GM12875 (cell line): ENCODE results near the gene ZNF608.

Experiments
- H3K4me3 ChIP-seq: one replicate; pipeline ENCODE4 v1.5.1; 2011; ENCODE audit warnings: low read depth, low read length, control low read depth
- TF ChIP-seq, protein P1 (sequence below): IDR thresholded peaks from 2 replicates; pipeline ENCODE4 v1.5.1; 2011; ENCODE audit warnings: low read depth, mild to moderate bottlenecking, control low read depth, inconsistent platforms, low read length, moderate library complexity, borderline replicate concordance; ENCODE audit not compliant: insufficient read depth

ZNF608 gene

DNA sequence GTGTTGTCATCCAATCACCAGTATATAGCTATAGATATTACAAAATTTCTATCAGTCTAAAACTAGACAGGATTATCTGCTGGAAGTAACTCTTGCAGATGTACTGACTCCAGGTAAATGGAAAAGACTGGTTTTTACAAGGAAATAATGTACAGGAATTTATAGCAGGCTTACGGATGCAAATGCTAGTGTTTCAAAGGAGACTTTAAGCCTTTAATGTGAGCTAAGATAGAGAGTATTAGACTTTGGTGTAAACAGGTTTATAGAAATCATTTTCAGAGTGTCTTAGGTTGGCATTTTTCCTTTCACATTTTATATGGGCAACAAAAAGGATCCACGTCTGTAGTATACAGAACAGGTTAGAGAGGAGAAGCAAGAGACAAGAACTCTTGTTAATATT is 16.1 kb downstream of the ZNF608 start:
- TF ChIP-seq, protein P1, sequence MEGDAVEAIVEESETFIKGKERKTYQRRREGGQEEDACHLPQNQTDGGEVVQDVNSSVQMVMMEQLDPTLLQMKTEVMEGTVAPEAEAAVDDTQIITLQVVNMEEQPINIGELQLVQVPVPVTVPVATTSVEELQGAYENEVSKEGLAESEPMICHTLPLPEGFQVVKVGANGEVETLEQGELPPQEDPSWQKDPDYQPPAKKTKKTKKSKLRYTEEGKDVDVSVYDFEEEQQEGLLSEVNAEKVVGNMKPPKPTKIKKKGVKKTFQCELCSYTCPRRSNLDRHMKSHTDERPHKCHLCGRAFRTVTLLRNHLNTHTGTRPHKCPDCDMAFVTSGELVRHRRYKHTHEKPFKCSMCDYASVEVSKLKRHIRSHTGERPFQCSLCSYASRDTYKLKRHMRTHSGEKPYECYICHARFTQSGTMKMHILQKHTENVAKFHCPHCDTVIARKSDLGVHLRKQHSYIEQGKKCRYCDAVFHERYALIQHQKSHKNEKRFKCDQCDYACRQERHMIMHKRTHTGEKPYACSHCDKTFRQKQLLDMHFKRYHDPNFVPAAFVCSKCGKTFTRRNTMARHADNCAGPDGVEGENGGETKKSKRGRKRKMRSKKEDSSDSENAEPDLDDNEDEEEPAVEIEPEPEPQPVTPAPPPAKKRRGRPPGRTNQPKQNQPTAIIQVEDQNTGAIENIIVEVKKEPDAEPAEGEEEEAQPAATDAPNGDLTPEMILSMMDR, result no peak
- no peak overlapping the region for H3K4me3 ChIP-seq

DNA sequence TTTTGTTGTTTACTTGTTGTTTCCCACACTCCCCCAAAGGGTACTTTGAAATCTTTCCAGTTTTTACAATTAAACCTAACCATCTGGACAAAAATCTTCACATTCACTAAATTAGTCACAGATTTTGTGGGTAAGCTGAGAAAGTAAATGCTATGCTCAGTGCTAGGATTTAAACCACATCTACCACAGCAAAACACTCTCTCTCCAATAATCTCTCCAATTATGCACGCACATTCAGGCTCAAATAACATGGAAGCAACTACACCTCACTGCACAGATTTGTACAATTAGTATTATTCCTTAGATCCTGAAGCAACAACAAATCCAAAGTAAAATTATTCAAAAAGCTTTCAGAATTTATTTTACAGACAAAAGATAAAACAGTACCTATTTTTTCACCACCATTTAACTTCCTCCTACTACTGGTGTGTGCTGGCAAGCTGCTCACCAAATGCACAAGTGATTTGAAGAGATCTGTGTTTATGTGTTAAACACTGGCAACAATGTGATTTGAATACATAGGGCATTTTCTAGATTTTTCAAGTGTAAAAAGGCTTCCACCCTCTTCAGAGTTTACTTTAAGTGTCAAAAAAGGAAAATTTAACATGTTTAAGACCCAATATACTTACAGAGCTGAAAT is 16.6 kb downstream of the ZNF608 start:
- TF ChIP-seq, protein P1, result no peak
- H3K4me3 ChIP-seq, result no peak overlapping the region

DNA sequence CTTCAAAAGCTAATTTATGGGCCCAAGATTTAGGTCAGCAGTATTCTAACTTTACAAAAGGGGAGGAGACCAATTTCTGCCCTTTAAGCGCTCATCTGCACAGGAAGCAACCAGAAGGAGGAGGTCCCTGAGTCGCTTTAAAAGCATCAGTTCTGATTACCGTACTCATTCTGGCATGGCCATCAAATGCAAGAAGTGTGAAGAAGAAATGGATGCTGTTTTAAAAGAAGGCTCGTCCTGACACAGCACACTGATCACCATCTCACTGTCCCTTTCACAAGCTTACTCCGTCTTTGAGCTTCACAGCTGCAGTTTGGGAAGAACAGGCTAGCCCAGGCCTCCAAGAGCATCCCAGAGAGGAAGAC is 17.5 kb downstream of the ZNF608 start:
- no peak overlapping the region for H3K4me3 ChIP-seq
- TF ChIP-seq, protein P1, result no peak

DNA sequence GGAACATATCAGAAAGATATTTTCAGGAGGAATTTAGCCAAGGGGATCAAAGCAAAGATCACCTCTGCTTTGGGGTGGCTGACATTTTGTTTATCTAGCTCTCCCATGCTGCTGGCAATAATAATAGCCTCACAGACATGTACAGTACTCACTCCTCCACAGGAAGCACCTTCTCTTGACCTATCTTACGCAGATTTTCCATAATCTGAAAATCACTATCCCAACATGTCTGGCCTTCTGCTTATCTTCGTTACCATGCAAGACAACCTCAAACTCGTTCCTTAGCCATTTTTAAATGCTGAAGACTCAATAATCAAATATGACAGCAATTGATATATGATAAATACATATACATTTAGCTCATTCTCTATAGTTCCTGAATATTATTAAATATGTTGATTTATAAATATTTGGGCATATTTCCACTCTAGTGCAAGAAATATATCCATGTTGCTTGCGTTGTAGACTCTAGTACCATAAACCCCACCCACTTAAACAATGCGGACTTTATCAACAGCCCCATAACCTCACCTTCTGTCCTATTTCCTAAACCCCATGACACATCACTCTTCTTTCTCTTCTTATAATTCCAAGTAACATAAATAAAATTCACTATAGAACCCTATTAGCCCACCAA is 18.0 kb downstream of the ZNF608 start:
- TF ChIP-seq, protein P1, result no peak
- no peak overlapping the region for H3K4me3 ChIP-seq

DNA sequence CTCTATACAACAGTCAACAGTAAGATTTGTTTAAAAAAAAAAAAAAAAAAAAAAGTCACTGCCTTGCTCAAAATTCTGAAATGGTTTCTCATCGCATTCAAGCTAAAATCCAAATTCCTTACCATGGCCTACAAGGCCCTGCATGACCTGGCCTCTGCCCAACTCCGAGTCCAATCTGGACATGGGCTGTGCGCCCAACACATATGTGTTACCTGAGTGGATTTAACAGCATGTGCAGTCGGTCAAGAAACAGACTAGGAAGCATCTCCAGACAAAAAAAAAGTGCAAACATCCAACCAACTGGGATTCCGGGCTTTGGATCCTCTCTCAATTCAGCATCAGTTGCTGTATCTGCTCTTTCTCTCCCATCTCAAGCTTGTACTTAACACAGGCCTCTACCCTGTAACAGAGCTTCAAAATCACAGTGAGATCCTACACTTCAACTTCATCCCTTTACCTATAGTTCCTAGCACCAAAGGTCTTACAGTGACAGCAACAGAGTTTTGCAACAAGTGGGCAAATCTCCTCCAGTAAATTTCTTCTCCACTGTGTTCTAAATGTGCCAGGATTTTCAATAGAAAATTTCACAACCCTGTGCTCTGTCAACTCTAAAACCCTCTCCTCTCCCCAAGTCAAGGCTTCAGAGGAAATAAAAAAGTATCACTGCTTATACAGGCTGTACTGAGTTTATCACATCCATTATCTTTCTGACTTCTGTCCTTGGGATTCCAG is 19.6 kb downstream of the ZNF608 start:
- no peak overlapping the region for H3K4me3 ChIP-seq
- TF ChIP-seq, protein P1, result no peak

DNA sequence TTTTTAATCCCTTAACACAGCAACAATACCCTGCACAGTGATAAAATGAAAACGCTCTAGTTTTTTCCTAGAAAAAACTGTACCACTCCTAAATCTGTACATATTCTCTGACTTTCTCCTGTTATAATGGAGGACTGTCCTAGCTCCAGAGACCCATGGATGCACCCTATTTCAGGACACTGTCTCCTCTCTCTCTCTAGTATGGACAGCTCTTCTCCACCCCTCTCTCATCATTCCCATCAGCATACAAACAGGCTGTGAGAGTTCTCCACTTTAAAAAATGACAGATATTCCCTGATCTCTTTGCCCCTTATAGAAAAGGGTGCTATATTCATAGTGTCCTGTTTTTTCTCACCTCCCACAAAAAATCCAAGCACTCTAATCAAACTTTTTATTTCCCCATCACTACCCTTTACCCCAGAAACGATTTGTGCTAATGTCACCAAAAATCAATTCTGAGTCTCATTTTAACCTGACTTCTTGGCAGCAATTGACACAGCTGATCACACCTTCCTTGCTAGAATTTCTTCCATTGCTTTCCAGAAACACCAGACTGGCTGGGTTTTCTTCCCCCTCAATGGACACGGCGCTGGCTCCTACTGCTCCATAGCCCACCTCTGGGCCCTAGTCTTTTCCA is 20.7 kb downstream of the ZNF608 start:
- TF ChIP-seq, protein P1, result no peak
- no peak overlapping the region for H3K4me3 ChIP-seq
